Pons (tissue), 1 donor: ENCODE results near the gene CCDC179.

Source experiments
- DNase-seq: peaks from one replicate; pipeline ENCODE4 v3.0.0-alpha.2; 2016; ENCODE audit warnings: low spot score

The CCDC179 gene

DNA sequence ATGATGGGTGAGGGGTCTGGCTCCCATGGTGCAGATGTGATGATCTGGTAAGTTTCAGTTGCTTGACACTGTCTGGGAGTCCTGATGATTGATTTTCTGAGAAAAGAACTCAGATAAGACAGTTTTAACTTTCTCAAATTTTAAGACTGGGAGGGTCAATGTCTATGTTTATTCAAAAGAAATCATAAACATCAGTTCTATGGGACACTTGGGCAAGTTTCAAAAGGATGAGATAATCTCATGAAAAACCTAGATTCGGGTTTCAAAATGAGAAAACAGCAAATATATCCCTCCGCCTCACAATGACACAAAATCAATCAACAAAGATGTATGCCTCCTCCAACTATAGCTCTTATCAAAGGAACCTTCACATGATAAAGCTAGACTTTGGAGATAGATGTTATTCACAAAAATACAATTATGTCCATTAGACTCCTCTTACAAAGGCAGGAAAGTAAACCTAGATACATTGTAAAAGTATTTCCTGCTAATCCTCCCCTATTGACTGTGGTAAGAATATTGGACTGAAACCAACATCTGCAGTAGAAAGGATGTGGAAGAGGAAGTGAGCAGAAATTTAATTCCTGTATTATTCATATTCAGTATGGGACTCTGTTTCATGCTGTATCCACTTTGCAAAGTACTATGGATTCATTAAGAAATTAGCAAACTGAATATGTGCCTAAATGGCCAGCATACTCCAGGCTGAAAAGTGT, 52.3 kb downstream of the CCDC179 start:
- DNase-seq: no peak

DNA sequence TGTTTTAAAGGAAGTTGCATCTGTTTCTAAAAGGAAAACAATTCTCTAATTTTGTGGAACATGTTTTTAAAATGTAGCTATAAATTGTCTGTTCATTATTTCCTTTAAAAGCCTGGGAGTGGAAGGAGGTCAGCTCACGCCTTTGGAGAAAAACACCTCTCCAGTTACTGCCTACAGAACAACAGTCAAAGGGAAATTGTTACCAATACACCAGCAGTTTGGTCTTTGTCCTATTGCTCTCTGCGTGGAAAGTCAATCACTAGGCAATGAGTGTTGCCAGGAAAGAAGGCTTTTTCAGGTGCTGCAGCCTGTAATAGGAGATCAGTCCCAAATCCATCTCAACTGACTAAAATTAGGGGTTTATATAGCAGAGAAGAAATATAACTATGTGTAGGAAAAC, 52.9 kb downstream of the CCDC179 start:
- DNase-seq: no peak

GRCh38 chr11:22802861-22803260, 57.4 kb downstream of the CCDC179 start:
- DNase-seq: no peak

DNA sequence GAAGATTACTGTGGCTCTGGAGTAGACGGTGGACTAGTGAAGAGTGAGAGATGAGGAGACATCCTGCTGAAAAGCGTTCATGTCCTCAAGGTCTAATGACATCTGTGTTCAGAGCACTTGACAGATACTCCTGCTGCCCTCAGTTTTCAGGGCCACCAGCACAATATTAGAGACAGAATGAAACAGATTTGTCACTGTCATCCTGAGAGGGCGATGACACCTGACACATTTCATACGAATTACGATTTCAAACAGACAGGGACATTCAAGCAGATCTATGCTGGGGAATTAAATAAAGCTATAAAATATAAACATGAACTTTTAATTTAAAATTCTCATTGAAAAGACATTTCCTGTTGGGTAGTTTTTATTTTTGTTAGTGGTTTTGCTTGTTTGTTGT, 59.8 kb downstream of the CCDC179 start:
- no peak for DNase-seq

DNA sequence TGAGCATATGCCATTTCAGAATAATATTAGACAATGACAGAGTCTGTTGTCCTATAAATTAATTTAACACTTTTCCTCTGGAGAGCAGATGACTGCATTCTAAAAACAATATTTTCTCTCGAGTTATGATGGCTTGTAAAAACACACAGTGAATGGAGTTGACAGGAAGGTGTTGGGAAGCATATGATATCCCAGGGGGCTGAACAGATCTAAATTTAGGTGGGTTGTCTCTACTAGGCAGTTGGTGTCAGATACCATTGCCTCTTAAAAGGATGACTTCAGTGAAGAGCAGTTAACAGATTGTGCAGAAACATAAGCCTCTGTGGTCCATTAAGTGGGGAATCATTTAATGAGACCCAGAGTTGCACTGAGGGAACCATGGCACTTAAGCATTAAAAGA, 61.4 kb downstream of the CCDC179 start:
- no peak for DNase-seq

GRCh38 chr11:22797047-22797446, 63.2 kb downstream of the CCDC179 start:
- DNase-seq: peak; percentile 81
